GM13977 (cell line): ENCODE results near the gene MTUS2.

Experiments used
- DNase-seq: peaks from one replicate; pipeline ENCODE4 v3.0.0; 2012; ENCODE audit warnings: low spot score
- CTCF ChIP-seq: IDR thresholded peaks from 2 replicates; pipeline ENCODE4 v1.5.1; 2012; ENCODE audit warnings: mild to moderate bottlenecking, control low read depth; ENCODE audit not compliant: insufficient read depth; ENCODE audit errors: extremely low read depth, missing control alignments
- in situ Hi-C: fragments of 300-500 bp; cut with MboI; formaldehyde crosslinking; loops from one replicate; pipeline ENCODE4 v1.12.0; 2022; ENCODE audit warnings: low sequenced_read_pairs, low pct_unique_long_range_greater_than_20kb, mixed read lengths, inconsistent platforms; ENCODE audit not compliant: unreplicated experiment

MTUS2 gene

DNA sequence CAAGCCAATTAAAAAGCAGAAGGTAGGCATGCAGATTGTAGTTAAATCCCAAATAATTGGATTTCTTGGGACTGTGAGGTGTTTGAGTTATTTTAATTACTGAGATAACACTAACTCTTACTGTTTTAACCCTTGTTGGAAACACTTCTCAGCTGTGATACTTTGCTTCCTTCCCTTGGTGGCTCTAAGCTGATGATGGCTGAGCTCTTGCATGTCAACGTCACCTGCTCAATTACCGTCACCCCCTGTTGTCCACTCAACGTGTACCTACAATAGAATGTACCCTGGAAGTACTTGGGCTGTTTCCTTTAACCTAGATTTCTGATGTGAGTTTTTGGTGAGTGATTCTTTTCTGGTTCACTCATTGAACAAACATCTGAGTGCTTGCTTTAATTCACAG is 471.9 kb downstream of the MTUS2 start:
- in situ Hi-C loops, result no loop called here

GRCh38 chr13:29294821-29295220 is 474.7 kb downstream of the MTUS2 start:
- no peak for TF ChIP-seq CTCF
- DNase-seq, result no peak
- in situ Hi-C loops, result no loop called here

More for the DNA sequence above, 471.9 kb downstream of the MTUS2 start:
- DNase-seq, result no peak
- no peak for TF ChIP-seq CTCF

DNA sequence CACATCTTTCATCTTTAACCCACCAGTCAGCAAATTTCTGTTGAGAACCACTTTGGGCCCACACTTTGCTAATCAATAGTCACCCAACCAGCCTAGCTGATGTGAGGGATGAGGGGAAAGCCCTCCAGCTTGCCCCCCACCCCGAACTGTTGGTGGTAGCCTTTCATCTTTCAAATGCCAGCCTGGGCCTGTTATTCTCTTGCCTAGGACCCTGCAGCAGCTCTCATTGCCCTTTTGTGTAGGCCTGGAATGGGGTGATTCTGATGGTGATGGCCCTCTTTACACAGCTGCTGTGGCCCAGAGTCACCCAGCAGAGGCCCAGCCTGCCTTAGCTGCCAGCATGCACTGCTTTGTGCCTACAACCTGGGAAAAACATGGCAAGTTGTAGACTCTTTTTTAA is 480.9 kb downstream of the MTUS2 start:
- no peak for DNase-seq
- in situ Hi-C loops, result no loop called here
- TF ChIP-seq CTCF, result no peak

DNA sequence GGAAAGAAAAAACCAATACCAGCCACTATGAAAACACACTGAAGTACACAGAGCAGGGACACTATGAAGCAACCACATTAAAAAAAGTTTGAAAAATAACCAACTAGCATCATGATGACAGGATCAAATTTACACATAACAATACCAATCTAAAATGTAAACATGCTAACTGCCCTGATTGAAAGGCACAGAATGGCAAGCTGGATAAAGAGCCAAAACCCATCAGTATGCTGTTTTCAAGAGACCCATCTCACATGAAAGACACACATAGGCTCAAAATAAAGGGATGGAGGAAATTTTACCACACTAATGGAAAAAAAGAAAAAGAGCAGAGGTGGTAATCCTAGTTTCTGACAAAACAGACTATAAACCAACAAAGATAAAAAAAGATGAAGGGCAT is 484.0 kb downstream of the MTUS2 start:
- in situ Hi-C loops, result no loop called here
- no peak for TF ChIP-seq CTCF
- no peak for DNase-seq

- TF ChIP-seq CTCF, result no peak
- in situ Hi-C loops, result no loop called here
- DNase-seq, result no peak
These were observed 490.7 kb downstream of the MTUS2 start for GRCh38 chr13:29310806-29311205.

- TF ChIP-seq CTCF, result no peak
- in situ Hi-C loops, result no loop called here
- no peak for DNase-seq
These were observed 495.7 kb downstream of the MTUS2 start for GRCh38 chr13:29315847-29316246.

DNA sequence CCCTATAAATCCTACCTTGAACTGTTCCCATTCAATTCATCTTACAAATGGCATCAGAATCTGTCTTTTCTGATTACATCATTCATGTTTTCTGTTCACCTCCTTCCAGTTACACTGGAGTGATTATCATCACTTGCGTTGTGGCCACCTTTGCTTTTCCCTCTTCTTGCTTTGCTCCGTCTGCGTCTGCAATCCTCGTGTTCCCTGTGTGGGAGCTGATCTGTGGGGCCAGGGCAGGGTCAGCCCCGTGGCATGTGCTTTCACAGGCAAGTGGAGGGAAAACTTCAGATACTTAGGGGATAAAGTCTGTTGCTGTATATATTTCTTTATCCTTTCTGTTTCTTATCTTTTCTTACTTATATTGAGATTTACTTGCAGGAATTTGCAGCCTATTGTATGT is 497.7 kb downstream of the MTUS2 start:
- no peak for DNase-seq
- TF ChIP-seq CTCF, result no peak
- in situ Hi-C loops, result no loop called here
